Measurements from ENCODE around the gene UBE2H. TPM values are rescaled to one million over a fixed set of nuclear protein-coding genes. Genes with fewer than 3 reads are reported as not detected.

UBE2H gene
- total and polyA plus RNA-seq, 2 donors (not counting 1 experiment from before 2014, with no cell fraction given): 23.3 to 54.1 TPM

GRCh38 chr7:129918922-129919321 lies 33.8 kb downstream of the UBE2H start:
- no peak for TF ChIP-seq CTCF (IDR thresholded peaks at IDR 0.05)
- TF ChIP-seq EZH2 (IDR thresholded peaks at IDR 0.05; ENCODE audit: borderline replicate concordance, insufficient read depth, low read depth, low read length, poor library complexity, severe bottlenecking): no peak
- ChIA-PET CTCF (interaction anchor here (1.2 kb wide), 1 partner anchor 14 kb away, joined by 4 read pairs; no protein-coding TSS in a partner anchor), POLR2A (interaction anchor here (0.7 kb wide), 1 partner anchor 23 kb away, joined by 5 read pairs; no protein-coding TSS in a partner anchor)
- Histone ChIP-seq H3K79me2 (ENCODE audit: control insufficient read depth, insufficient read depth, low read length) (peaks cover 99% of the 10 kb centered on the region), H3K36me3 (replicated peaks in 1 of 2; ENCODE audit: control extremely low read depth in 1 of 2, control insufficient read depth in 1 of 2, extremely low read depth in 1 of 2, insufficient read depth in 2 of 2, low read length in 1 of 2) (peaks cover 3 to 9% of the 10 kb centered on the region in 2 experiments), H2AFZ (ENCODE audit: insufficient read depth, low read depth, low read length, poor library complexity, severe bottlenecking) (no peak overlapping the region), H4K20me1 (ENCODE audit: control insufficient read depth, insufficient read depth, low read length, poor library complexity, severe bottlenecking) (peaks cover 97% of the 10 kb centered on the region), H3K27me3 (replicated peaks in 1 of 4; ENCODE audit: control extremely low read depth in 1 of 4, control insufficient read depth in 3 of 4, insufficient read depth in 4 of 4, low read length in 3 of 4) (no peaks in the 10 kb centered on the region), H3K4me1 (ENCODE audit: control insufficient read depth in 2 of 2, insufficient read depth in 2 of 2, low read length in 2 of 2) (peaks cover 13 to 15% of the 10 kb centered on the region in 2 donors), H3K9me3 (ENCODE audit: control extremely low read depth in 1 of 3, control insufficient read depth in 2 of 3, insufficient read depth in 1 of 3, low read length in 2 of 3) (no peaks in the 10 kb centered on the region), H3K9ac (ENCODE audit: low read length) (no peak overlapping the region), H3K4me3 (ENCODE audit: control extremely low read depth in 1 of 5, extremely low read depth in 1 of 5, insufficient read depth in 1 of 5, low read depth in 2 of 5, low read length in 4 of 5) (no peak overlapping the region), H3K4me2 (replicated peaks; ENCODE audit: low read depth, low read length, poor library complexity, severe bottlenecking) (no peak overlapping the region), H3K27ac (ENCODE audit: low read length in 2 of 2) (no peak overlapping the region)
- intact Hi-C loops (cut with micrococcal nuclease): no loop called here
- DNase-seq: no peak
- Mint-ChIP-seq H3K9me3 (ENCODE audit: insufficient read depth) (no peaks in the 10 kb centered on the region), H3K4me1 (peaks cover 38% of the 10 kb centered on the region), H3K27ac (no peak overlapping the region), H3K4me3 (no peak overlapping the region), H3K27me3 (no peaks in the 10 kb centered on the region)
- no peak for ATAC-seq (ENCODE audit: low read depth)
- WGBS (ENCODE audit: insufficient coverage): 100% methylated on average over 2 of the region's 5 CpGs

- Mint-ChIP-seq H3K9me3 (ENCODE audit: insufficient read depth) (no peaks in the 10 kb centered on the region), H3K27ac (no peak overlapping the region), H3K4me3 (no peak overlapping the region), H3K27me3 (no peaks in the 10 kb centered on the region), H3K4me1 (peaks cover 38% of the 10 kb centered on the region)
- TF ChIP-seq EZH2 (IDR thresholded peaks at IDR 0.05; ENCODE audit: borderline replicate concordance, insufficient read depth, low read depth, low read length, poor library complexity, severe bottlenecking): no peak
- no peak overlapping the region for H3K9ac ChIP-seq (ENCODE audit: low read length)
- no peak for ATAC-seq (ENCODE audit: low read depth)
- POLR2A ChIA-PET: no interaction called here
- 100% methylated on average over 3 of the region's 4 CpGs for WGBS (ENCODE audit: insufficient coverage)
- no peaks in the 10 kb centered on the region for H3K27me3 ChIP-seq (replicated peaks in 1 of 4; ENCODE audit: control extremely low read depth in 1 of 4, control insufficient read depth in 3 of 4, insufficient read depth in 4 of 4, low read length in 3 of 4)
- peaks cover 95% of the 10 kb centered on the region for H4K20me1 ChIP-seq (ENCODE audit: control insufficient read depth, insufficient read depth, low read length, poor library complexity, severe bottlenecking)
- H3K9me3 ChIP-seq (ENCODE audit: control extremely low read depth in 1 of 3, control insufficient read depth in 2 of 3, insufficient read depth in 1 of 3, low read length in 2 of 3): no peaks in the 10 kb centered on the region
- H3K4me3 ChIP-seq (ENCODE audit: control extremely low read depth in 1 of 5, extremely low read depth in 1 of 5, insufficient read depth in 1 of 5, low read depth in 2 of 5, low read length in 4 of 5): no peak overlapping the region
- CTCF ChIA-PET: interaction anchor here (0.8 to 1.2 kb wide), 2 partner anchors 14 to 15 kb away, joined by 4 read pairs; no protein-coding TSS in a partner anchor
- peaks cover 3 to 9% of the 10 kb centered on the region in 2 experiments for H3K36me3 ChIP-seq (replicated peaks in 1 of 2; ENCODE audit: control extremely low read depth in 1 of 2, control insufficient read depth in 1 of 2, extremely low read depth in 1 of 2, insufficient read depth in 2 of 2, low read length in 1 of 2)
- H2AFZ ChIP-seq (ENCODE audit: insufficient read depth, low read depth, low read length, poor library complexity, severe bottlenecking): no peak overlapping the region
- DNase-seq: no peak
- no peak overlapping the region for H3K27ac ChIP-seq (ENCODE audit: low read length in 2 of 2)
- intact Hi-C loops (cut with micrococcal nuclease): no loop called here
- H3K4me2 ChIP-seq (replicated peaks; ENCODE audit: low read depth, low read length, poor library complexity, severe bottlenecking): no peak overlapping the region
- H3K4me1 ChIP-seq (ENCODE audit: control insufficient read depth in 2 of 2, insufficient read depth in 2 of 2, low read length in 2 of 2): peaks cover 6 to 7% of the 10 kb centered on the region in 2 donors
- H3K79me2 ChIP-seq (ENCODE audit: control insufficient read depth, insufficient read depth, low read length): peaks cover 99% of the 10 kb centered on the region
These were observed 34.8 kb downstream of the UBE2H start for GRCh38 chr7:129917934-129918333.
